Esophagus muscularis mucosa (tissue), 4 donors: Measurements from ENCODE around the gene ERMAP. TPM values are rescaled to one million over a fixed set of nuclear protein-coding genes. Genes with fewer than 3 reads are reported as not detected.

Source experiments
- DNase-seq: peaks from one replicate; pipeline ENCODE4 v3.0.0-alpha.2; 2017; ENCODE audit errors: extremely low spot score
- H3K27ac ChIP-seq, 4 donors: fragments of 200-600 bp; sonication (generic); replicated peaks in 1 of 4; 1 replicate in 3 of 4; 2 replicates in 1 of 4; pipeline ENCODE4 v1.5.1; 2016 to 2019; ENCODE audit warnings: mild to moderate bottlenecking in 1 of 4
- H3K27me3 ChIP-seq, 4 donors: fragments of 200-600 bp; sonication (generic); one replicate each; pipeline versions ENCODE4 v1.5.1 to v1.6.0; 2016 to 2019
- H3K36me3 ChIP-seq, 4 donors: fragments of 200-600 bp; sonication (generic); one replicate each; pipeline ENCODE4 v1.5.1; 2016 to 2019
- H3K4me1 ChIP-seq, 4 donors: fragments of 200-600 bp; sonication (generic); one replicate each; pipeline ENCODE4 v1.5.1; 2016 to 2019
- H3K4me3 ChIP-seq, 4 donors: fragments of 200-600 bp; sonication (generic); 1 replicate in 2 of 4; 2 replicates in 2 of 4; pipeline ENCODE4 v1.5.1; 2016 to 2019; ENCODE audit warnings: mild to moderate bottlenecking in 4 of 4, moderate library complexity in 1 of 4
- H3K9me3 ChIP-seq, 4 donors: fragments of 200-600 bp; sonication (generic); 1 replicate in 3 of 4; 2 replicates in 1 of 4; pipeline ENCODE4 v1.5.1; 2016 to 2019
- EP300 ChIP-seq: sonication (generic); formaldehyde crosslinking; IDR thresholded peaks from one replicate; pipeline ENCODE4 v1.6.1; 2017; ENCODE audit warnings: antibody characterized with exemption
- POLR2A ChIP-seq: fragments of 450-650 bp; IDR thresholded peaks from one replicate; pipeline ENCODE4 v1.6.1; 2017; ENCODE audit warnings: antibody characterized with exemption, moderate library complexity, mild to moderate bottlenecking, low read depth
- POLR2AphosphoS5 ChIP-seq, 2 donors: sonication (generic); formaldehyde crosslinking; IDR thresholded peaks; one replicate each; pipeline ENCODE4 v1.6.1; 2017; ENCODE audit warnings: antibody characterized with exemption in 2 of 2
- WGBS: methylation state at CpG from one replicate; pipeline ENCODE4 v1.1.5; 2018; 5-methylcytosine and 5-hydroxymethylcytosine counted together
- intact Hi-C: fragments of 100-400 bp; cut with DNase I; formaldehyde crosslinking; loops from one replicate; pipeline ENCODE4 v1.15.1; 2023
- total RNA-seq, 4 donors: library from RNA; depleted of rRNA; stranded (reverse); fragments of >200 nt; gene quantifications; one replicate each; pipeline versions ENCODE4 v1.1.0 to v1.2.1, GENCODE V29; 2016
- TF ChIP-seq, protein P1 (sequence below), 3 experiments: fragments of 200-600 bp in 2 of 3; fragments of 450-650 bp in 1 of 3; sonication (generic) in 2 of 3; IDR thresholded peaks; one replicate each; pipeline ENCODE4 v1.5.1; 2017 to 2019; ENCODE audit warnings: antibody characterized with exemption in 3 of 3, mild to moderate bottlenecking in 2 of 3, moderate library complexity in 1 of 3

The ERMAP gene
- total RNA-seq, 4 donors from 2014 or later, result 5.8 to 14.1 (median 9.1) TPM

DNA sequence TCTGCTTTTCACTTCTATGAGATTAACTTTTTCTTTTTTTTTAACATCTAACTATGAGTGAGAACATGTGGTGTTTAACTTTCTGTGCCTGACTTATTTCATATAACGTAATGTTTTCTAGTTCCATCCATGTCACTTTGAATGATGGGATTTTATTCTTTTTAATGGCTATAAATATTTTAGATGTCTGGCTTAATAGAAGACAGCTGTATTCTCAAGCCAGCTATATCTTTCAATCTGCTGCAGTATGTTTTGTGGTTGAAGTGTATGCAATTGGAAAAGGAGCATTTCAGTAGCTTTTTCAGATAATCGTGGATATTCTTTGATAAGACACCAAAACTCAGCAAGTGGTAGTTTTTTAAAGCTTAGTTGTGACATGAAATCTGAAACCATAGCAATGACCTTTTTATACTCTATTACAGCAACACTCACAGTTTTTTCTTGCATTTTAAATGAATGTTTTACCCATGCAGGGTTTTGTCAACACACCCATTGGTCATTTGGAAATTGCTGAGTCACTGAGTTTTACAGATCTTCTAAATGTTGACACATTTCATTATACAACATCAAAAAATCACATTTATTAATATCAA lies 6.0 kb downstream of the ERMAP start:
- Histone ChIP-seq H3K4me1 (peaks cover under 1 to 31% (median 24%) of the 10 kb centered on the region in 4 donors), H3K27me3 (no peaks in the 10 kb centered on the region), H3K9me3 (no peaks in the 10 kb centered on the region), H3K27ac (peak overlapping the region in 1 of 4 donors; percentile 23), H3K36me3 (no peaks in the 10 kb centered on the region), H3K4me3 (no peak overlapping the region)
- no peak for DNase-seq
- intact Hi-C loops, result no loop called here
- TF ChIP-seq EP300 (no peak), POLR2AphosphoS5 (IDR thresholded peaks at IDR 0.05) (no peak)
- TF ChIP-seq, protein P1, sequence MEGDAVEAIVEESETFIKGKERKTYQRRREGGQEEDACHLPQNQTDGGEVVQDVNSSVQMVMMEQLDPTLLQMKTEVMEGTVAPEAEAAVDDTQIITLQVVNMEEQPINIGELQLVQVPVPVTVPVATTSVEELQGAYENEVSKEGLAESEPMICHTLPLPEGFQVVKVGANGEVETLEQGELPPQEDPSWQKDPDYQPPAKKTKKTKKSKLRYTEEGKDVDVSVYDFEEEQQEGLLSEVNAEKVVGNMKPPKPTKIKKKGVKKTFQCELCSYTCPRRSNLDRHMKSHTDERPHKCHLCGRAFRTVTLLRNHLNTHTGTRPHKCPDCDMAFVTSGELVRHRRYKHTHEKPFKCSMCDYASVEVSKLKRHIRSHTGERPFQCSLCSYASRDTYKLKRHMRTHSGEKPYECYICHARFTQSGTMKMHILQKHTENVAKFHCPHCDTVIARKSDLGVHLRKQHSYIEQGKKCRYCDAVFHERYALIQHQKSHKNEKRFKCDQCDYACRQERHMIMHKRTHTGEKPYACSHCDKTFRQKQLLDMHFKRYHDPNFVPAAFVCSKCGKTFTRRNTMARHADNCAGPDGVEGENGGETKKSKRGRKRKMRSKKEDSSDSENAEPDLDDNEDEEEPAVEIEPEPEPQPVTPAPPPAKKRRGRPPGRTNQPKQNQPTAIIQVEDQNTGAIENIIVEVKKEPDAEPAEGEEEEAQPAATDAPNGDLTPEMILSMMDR (IDR thresholded peaks at IDR 0.05), result no peak
- WGBS, result 34% methylated on average over 2 of the region's 2 CpGs

DNA sequence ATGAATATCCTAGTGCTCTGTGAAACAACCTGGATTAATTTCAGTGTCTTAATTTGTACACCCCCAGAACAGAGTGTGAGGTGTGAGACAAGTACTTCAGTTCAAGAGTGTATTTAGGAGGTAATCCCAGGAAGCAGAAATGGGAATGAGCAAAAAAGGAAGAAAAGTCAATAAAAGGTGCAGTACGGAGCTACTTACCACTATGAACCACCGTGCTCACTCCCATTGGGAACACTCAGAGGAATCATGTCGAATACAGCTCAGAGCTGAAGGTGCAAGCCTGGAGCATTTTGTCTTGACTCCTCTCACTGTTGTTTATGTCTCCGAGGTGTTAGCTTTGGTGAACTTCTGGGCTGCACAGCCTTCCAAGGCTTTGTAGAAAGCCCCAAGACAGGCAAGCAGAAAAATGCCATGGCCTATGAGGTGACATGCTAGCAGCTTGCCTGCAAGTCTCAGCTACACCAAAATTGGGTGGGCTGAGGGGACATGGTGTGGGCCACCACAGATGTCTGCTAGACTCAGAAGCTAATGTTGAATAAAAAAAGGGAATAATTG lies 7.6 kb downstream of the ERMAP start:
- Histone ChIP-seq H3K4me1 (peaks cover 0 to 20% (median 15%) of the 10 kb centered on the region in 4 donors), H3K9me3 (no peaks in the 10 kb centered on the region), H3K27ac (no peak overlapping the region), H3K36me3 (peaks cover 0 to 8% (median 3%) of the 10 kb centered on the region in 4 donors), H3K27me3 (no peaks in the 10 kb centered on the region), H3K4me3 (no peak overlapping the region)
- WGBS, result 92% methylated on average over 4 of the region's 4 CpGs
- intact Hi-C loops, result no loop called here
- no peak for DNase-seq
- TF ChIP-seq EP300, result no peak

DNA sequence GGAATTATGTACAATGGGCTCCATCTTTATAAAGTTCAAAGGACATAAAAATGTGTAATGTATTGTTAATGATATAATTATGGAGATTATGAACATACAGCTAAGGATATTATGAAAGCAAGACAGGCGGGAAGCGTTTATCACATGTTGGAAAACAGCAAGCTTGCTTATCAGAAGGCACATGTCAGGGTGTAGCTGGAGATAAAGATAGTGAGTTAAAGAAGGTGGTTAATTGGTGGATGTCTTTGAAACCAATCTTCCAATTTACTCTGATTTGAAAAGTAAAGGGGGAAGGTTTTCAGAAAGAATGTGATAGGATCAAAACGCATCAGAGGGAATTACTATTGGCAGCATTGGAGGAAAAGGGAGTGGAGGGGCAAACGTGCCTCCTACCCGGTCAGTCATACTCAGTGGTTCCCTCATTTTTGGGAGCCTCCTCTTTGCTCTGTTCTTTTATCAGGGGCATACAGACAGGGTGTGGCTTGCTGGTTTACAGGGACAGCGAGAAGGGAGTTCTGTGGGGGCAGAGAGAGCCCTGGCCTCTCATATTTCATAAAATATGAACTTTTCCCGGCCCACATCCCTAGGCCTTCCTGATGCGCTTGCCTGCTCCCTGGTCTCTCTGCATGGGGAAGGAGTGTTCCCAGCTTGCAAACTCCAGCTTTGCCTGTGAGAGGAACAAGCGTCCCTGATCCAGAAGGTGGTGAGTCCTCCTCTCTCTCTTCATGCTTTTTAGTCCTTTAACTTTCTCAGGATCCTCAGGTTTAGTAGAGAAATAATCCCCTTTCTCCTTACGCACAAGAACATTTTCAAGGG lies 8.3 kb downstream of the ERMAP start:
- intact Hi-C loops, result no loop called here
- DNase-seq, result no peak
- WGBS, result 78% methylated on average over 10 of the region's 10 CpGs
- Histone ChIP-seq H3K36me3 (peaks cover 0 to 12% (median 6%) of the 10 kb centered on the region in 4 donors), H3K4me3 (no peak overlapping the region), H3K27me3 (no peaks in the 10 kb centered on the region), H3K9me3 (no peaks in the 10 kb centered on the region), H3K27ac (no peak overlapping the region), H3K4me1 (peaks cover 0 to 17% (median 15%) of the 10 kb centered on the region in 4 donors)
- TF ChIP-seq POLR2A (no peak), POLR2AphosphoS5 (IDR thresholded peaks at IDR 0.05) (no peak), EP300 (no peak)
- TF ChIP-seq, protein P1 (IDR thresholded peaks at IDR 0.05), result no peak

DNA sequence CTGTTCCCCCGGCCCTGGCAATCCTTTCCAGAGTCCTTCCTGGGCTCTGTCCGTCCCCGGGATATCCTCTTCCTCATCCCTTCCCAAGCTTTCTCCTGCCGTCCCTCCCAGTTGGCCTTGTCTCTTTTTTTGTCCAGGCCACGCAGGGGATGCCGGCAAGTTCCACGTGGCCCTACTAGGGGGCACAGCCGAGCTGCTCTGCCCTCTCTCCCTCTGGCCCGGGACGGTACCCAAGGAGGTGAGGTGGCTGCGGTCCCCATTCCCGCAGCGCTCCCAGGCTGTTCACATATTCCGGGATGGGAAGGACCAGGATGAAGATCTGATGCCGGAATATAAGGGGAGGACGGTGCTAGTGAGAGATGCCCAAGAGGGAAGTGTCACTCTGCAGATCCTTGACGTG lies 13.7 kb downstream of the ERMAP start:
- no peak overlapping the region for H3K4me3 ChIP-seq
- intact Hi-C loops, result no loop called here
- H3K9me3 ChIP-seq, result no peaks in the 10 kb centered on the region
- peaks cover 0 to 28% (median 14%) of the 10 kb centered on the region in 4 donors for H3K36me3 ChIP-seq
- TF ChIP-seq EP300 (no peak), POLR2AphosphoS5 (IDR thresholded peaks at IDR 0.05) (no peak), POLR2A (no peak)
- TF ChIP-seq, protein P1 (IDR thresholded peaks at IDR 0.05), result no peak
- no peak for DNase-seq
- WGBS, result 86% methylated on average over 17 of the region's 17 CpGs
- no peaks in the 10 kb centered on the region for H3K4me1 ChIP-seq
- H3K27me3 ChIP-seq, result no peaks in the 10 kb centered on the region
- no peak overlapping the region for H3K27ac ChIP-seq

DNA sequence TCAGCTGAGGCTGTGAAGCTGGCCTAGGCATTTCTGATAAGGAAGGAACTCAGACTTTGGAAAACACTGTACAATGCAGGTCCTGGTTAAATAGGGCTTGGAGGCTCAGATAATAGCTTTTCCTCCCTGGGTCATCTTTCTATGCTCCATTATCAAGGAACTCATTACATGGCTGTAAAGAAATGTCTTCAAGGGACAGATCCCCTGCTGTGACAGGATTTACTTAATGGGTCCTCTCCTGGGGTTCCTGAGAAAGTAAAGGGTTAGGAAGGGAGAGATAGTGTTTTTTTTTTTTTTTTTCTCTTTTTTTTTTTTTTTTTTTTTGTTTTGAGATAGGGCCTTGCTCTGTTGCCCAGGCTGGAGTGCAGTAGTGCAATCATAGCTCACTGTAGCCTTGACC lies 14.4 kb downstream of the ERMAP start:
- Histone ChIP-seq H3K9me3 (no peaks in the 10 kb centered on the region), H3K27me3 (no peaks in the 10 kb centered on the region), H3K27ac (no peak overlapping the region), H3K4me1 (no peaks in the 10 kb centered on the region), H3K36me3 (peaks cover 0 to 28% (median 15%) of the 10 kb centered on the region in 4 donors), H3K4me3 (no peak overlapping the region)
- intact Hi-C loops, result no loop called here
- no peak for TF ChIP-seq POLR2A
- TF ChIP-seq EP300, result no peak
- no peak for TF ChIP-seq POLR2AphosphoS5 (IDR thresholded peaks at IDR 0.05)
- TF ChIP-seq, protein P1 (IDR thresholded peaks at IDR 0.05), result no peak
- no peak for DNase-seq
